ENCODE results near the gene DYSF. TPM values are rescaled to one million over a fixed set of nuclear protein-coding genes. Genes with fewer than 3 reads are reported as not detected.
"Not testable (repeated sequence)": the region's sequence is repeated elsewhere in the genome, so short reads cannot be mapped to it uniquely, and the experiment has no call there.

Gene DYSF
- 10 to 100 TPM in 1 of 4 donors, 1 to 10 TPM in 3; 2.4 to 10.6 (median 4.3) TPM for total RNA-seq

GRCh38 chr2:71453404-71454220 lies at the start of gene DYSF:
TSS of gene DYSF (plus strand) at chr2:71453561.
- no peaks in the 10 kb centered on the region for H3K9me3 ChIP-seq
- no peak for DNase-seq
- no peak for TF ChIP-seq POLR2A (IDR thresholded peaks at IDR 0.05)
- no peak for TF ChIP-seq CTCF (IDR thresholded peaks at IDR 0.05)
- intact Hi-C loops (cut with DNase I): no loop called here
- H3K36me3 ChIP-seq: no peaks in the 10 kb centered on the region
- H3K27me3 ChIP-seq: peaks cover 0 to 35% (median 0%) of the 10 kb centered on the region in 4 donors
- H3K4me3 ChIP-seq: peak within 1 kb of the TSS; percentile 41 to 76 (median 54)
- WGBS, 2 donors: 1% methylated on average over 24 of the region's 66 CpGs; no CpG with 5 or more reads in 1 of the 2 donors
- peak within 1 kb of the TSS; percentile 52 to 82 (median 66) for H3K27ac ChIP-seq
- peaks cover 11 to 61% (median 36%) of the 10 kb centered on the region in 3 donors for H3K4me1 ChIP-seq

- TF ChIP-seq POLR2A (IDR thresholded peaks at IDR 0.05) (no peak), CTCF (IDR thresholded peaks at IDR 0.05) (no peak)
- Histone ChIP-seq H3K4me1 (no peaks in the 10 kb centered on the region), H3K27me3 (no peaks in the 10 kb centered on the region), H3K27ac (no peak overlapping the region), H3K36me3 (peaks cover 6 to 59% (median 19%) of the 10 kb centered on the region in 3 donors), H3K4me3 (no peak overlapping the region), H3K9me3 (no peaks in the 10 kb centered on the region)
- intact Hi-C loops (cut with DNase I): no loop called here
- no peak for DNase-seq
- 74 to 85% methylated on average over 3 of the region's 3 CpGs for WGBS, 2 donors
These were observed 43.8 kb upstream of the DYSF start for GRCh38 chr2:71409611-71410010.

GRCh38 chr2:71410696-71411095 lies 42.7 kb upstream of the DYSF start:
- DNase-seq: no peak
- Histone ChIP-seq H3K9me3 (no peaks in the 10 kb centered on the region), H3K27me3 (no peaks in the 10 kb centered on the region), H3K36me3 (peaks cover 6 to 48% (median 8%) of the 10 kb centered on the region in 3 donors), H3K4me3 (no peak overlapping the region), H3K27ac (no peak overlapping the region), H3K4me1 (no peaks in the 10 kb centered on the region)
- WGBS, 2 donors: 33 to 92% methylated on average over 1 to 4 of the region's 4 CpGs
- intact Hi-C loops (cut with DNase I): no loop called here
- no peak for TF ChIP-seq POLR2A (IDR thresholded peaks at IDR 0.05)
- TF ChIP-seq CTCF (IDR thresholded peaks at IDR 0.05): no peak

GRCh38 chr2:71416866-71417265 lies 36.5 kb upstream of the DYSF start:
- H3K36me3 ChIP-seq; intact Hi-C loops (cut with DNase I); H3K9me3 ChIP-seq; H3K27me3 ChIP-seq; DNase-seq: not testable (repeated sequence)
- peaks cover 0 to 10% (median 5%) of the 10 kb centered on the region in 3 donors for H3K4me1 ChIP-seq
- H3K4me3 ChIP-seq: peak overlapping the region; percentile 12 to 59 (median 36)
- TF ChIP-seq CTCF (IDR thresholded peaks at IDR 0.05): peak in 1 of 6 experiments; percentile 8
- peak overlapping the region; percentile 65 to 81 (median 78) for H3K27ac ChIP-seq
- no CpG with 5 or more reads among the region's 15 CpGs for WGBS, 2 donors

Measured in esophagus squamous epithelium (tissue), 5 donors.